GM21717 (cell line): ENCODE results near the gene DLEC1.
"Not testable (repeated sequence)": the region's sequence is repeated elsewhere in the genome, so short reads cannot be mapped to it uniquely, and the experiment has no call there.

Experiments used
- ATAC-seq: cut with Tn5 transposase; IDR thresholded peaks from one replicate; pipeline ENCODE4 v1.9.1; 2021; ENCODE audit warnings: mild to moderate bottlenecking, moderate library complexity; ENCODE audit not compliant: unreplicated experiment

Gene DLEC1

DNA sequence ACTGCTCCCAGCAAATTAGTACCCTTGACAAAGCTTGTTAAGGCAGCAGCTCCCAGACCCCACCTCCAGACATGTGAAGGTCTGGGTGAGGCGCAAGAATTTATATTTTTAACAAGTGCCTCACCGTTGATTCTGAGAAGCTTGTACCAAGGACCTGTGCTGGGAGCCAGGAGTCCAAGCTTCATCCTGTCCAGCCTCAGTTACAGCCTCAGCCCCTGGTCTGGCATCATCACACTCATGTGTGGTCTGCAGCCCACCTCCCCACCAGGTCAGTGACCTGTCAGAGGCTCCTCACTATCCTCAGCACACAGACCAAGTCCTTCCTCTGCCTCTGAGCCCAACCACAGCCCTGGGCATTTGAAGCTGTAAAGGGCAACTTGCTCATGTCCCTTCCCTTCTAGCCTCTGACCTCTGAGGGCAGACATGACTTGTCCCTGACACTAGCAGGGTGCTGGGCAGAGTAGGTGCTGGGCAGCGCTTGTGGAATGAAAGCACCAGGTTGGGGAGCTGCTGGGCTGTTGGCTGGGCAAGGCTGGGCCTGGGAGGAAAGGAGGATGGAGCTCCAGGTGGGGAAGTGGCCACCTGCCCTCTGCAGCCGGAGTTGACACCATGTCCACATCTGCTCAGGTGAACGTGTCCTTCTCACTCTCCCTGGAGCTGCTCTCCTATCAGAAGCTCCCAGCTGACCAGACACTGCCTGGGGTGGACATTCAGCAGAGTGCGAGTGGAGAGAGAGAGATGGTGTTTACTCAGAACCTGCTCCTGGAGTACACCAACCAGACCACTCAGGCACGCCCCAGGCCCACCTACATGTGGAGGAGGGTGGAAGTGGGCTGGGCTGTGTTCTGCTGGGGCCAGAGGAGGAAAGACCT lies 81.0 kb downstream of the DLEC1 start:
- ATAC-seq: no peak

DNA sequence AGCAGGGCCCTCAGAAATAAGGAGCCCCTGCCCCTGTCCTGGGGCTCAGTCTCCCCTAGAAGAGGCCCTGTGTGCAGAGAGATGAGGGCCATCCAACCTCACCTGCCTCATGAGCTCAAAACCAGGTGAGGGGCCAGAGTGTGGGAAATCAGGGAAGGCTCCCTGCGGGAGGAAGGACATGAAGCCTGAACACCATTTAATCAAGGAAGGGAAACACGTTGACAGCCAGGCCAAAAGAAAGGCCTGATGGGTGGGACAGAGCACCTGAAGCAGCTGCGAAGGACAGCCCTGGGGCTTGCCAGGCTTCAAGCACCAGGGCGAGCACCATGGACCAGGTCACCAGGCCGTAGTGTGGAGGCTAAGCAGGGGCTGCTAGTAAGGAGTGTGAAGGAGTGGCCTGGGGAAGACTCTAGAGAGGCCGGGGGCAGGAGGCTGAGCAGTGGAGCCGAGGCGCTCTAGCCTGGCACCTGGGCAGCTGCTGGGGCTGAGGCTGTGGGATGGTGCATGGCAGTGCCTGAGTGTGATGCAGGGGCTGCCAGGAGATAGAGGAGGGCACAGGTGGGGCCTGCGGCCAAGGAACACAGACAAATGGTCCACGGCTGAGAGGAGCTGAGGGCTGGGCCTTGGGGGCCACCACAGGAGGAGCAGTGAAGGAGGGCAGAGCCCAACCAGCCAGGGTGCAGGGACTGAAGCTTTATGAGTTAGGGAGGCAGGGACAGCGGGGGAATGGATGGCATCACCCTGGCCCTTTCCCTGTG lies 81.9 kb downstream of the DLEC1 start:
- no peak for ATAC-seq

DNA sequence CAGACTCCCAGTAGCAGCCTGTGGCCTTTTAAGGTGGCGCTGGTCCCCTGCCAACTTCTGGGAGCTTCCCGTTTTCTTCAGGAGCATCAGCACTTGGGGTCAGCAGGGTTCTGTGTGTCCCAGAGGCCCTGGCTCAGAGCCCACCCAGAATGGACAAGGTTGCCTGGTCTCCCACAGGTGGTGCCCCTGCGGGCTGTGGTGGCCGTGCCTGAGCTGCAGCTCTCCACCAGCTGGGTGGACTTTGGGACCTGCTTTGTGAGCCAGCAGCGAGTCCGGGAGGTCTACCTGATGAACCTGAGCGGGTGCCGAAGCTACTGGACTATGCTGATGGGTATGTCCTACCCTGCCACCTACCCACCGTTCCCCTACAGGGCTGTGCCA lies 82.4 kb downstream of the DLEC1 start:
- ATAC-seq: no peak

DNA sequence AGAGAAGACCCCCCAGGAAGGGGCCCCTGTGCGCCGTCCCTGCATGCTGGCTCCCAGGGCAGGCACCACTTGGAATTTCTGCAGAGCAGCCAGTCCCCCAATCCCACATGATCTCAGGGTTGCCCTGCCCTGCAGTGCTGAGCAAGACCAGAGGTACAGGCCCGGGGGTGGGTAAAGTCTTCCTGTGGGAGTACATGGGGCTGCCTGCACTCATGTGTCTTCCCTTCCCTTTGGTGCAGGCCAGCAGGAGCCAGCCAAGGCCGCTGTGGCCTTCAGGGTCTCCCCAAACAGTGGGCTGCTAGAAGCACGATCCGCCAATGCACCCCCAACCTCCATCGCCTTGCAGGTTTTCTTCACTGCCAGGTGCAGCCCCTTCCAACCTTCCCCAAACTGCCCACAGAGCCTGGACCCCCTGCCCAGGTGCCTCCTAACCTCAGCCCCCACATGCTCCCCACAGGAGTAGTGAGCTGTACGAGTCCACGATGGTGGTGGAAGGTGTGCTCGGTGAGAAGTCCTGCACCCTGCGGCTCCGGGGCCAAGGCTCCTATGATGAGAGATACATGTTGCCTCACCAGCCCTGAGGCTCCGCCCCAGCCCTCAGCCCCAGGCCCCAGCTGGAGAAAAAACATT lies 82.9 kb downstream of the DLEC1 start:
- ATAC-seq: no peak

DNA sequence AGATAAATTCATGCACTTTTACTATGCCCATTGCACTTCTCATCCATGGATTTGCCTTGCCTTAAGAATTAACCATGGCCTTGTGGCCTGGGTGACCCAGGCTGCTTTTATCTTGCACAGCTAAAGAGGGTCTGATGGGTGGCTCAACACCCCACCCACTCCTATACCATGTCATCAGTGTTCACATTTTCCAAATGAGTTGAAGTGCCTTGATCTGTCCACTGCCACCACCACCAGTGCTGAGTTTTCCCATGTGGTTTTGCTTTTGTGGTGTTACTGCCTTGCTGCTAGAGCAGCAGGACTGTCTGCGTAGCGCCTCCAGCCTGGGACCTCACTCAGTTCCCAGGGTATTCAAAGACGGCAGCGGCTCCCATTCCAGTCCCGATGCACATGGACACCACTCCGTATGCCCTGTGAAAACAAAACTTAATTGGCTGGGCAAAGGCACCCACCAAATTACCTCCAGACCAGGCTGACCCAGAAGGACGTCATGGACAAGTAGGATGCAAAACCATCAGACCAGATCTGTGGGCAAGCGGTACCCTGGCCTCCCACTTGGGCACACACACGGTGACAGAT lies 83.8 kb downstream of the DLEC1 start:
- ATAC-seq: no peak

DNA sequence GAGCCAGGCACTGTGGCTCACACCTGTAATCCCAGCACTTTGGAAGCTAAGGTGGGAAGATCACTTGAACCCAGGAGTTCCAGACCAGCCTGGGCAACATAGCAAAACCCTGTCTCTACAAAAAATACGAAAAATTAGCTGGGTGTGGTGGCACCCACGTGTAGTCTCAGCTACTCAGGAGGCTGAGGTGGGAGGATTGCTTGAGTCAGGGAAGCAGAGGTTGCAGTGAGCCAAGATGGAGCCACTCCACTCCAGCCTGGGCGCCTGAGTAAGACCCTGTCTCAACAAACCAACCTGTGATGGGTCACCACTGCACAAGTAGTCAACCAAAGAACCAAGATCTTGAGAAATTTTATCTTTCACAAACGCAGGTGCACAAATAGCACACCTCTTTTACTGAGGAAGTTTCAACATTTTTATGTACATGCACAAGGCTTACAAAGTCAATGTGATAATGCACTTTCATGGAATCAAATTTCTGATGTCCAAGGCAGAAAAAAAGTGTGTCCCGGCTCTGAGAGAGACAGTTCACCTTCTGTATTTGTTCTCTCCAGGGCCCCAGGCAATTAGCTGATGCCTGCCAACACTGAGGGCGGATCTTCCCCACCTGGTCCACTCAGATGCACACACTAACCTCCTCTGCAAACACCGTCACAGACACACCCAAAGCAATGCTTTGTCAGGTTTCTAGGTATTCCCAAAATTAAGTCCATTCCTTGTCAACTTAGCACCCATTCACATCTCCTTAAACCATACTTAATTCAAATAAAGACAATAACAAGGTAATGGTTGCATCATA lies 85.5 kb downstream of the DLEC1 start:
- ATAC-seq: no peak

DNA sequence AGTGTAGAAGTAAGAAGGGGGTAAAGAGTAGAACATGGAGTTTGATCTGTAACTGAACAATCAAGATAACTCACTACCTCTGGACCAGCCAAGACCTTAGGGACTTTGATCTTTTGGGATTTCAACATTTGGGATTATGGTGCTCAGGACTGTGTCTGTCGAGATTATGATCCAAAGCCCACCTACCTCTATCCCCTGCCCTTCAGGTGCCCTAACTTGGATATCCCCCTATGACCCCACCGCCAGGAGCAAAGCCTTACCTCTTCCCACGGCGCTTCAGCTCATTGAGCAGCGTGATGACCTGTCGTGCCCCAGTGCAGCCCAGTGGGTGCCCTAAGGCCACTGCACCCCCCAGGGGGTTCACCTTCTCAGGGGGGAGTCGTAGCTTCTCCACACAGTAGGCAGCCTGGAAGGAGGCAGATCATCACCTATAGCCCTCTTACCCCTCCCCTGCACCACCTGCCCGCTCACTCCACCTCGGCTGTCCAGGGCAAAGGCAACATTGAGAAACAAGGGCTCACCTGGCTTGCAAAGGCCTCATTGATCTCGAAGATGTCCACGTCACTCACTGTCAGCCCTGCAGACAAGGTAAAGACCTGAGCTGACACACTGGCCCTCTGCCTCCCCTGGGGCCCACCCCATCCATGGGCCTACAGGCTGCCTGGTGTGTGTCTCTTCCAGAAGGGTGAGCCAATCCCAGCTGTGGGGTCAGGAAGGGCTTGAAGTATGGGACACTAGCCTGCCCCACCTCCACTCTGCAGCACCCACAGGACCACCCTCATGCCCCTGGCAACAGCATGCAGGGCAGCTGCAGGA lies 86.5 kb downstream of the DLEC1 start:
- ATAC-seq: no peak

DNA sequence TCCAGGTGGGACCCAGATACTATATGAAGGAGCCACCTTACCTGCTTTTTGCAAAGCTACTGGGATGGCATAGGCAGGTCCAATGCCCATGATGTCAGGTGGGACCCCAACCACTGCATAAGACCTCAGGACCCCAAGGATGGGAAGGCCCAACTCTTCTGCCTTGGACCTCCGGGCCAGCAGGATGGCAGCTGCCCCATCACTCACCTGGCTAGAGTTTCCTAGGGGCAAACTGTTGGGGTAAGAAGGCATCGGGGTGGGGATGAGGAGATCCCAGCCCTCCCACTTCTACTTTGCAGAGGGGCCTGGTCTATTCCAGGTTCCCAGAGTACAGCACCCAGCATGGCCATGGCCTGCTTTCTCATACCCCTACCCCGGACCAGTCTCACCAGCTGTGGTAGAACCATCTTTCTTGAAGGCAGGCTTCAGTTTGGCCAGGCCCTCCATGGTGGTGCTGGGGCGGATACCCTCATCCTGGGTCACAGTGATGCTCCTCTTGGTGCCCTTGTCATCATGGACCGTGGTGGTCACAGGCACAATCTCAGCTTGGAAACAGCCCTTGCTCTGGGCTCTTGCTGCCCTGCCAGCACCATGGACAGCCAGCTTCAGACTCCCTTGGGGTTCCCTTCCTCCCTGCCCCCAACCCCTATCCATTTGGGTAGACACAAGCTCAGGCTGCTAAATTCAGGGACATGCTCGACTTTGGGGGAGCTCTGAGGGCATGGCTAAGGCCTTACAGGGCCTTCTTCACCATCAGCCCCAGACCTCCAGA lies 87.3 kb downstream of the DLEC1 start:
- ATAC-seq: no peak

DNA sequence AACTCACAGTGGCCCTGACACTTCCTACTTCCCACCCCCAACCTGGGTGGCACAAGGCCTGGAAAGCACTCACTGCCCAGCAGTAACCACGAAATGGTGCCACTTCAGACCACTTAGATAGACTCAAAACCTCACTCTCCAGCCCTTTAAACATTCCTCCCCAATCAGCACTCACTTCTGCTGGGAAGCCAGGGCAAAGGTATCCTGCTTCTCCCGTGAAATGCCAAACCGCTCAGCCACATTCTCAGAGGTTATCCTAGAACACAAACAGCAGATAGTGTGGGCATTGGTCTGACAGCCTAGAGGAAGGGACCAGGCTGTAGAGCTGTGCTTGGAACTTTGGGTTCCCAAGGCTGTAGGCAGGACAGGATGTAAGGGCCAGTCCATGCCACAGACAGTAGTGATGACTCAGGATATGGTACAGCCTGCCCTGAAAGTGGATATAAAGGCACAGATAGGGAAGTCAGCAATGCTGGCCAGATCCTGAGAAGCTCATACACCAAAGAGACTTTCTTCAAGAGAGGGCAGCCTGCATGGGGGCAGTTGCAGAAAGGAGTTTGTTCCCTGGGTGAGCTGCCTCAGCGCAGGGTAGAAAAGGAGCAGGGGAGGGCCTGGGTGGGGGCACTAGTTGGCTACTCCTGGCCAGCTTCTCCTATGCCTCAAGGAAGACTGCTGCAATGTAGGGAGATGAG lies 88.7 kb downstream of the DLEC1 start:
- ATAC-seq: no peak

DNA sequence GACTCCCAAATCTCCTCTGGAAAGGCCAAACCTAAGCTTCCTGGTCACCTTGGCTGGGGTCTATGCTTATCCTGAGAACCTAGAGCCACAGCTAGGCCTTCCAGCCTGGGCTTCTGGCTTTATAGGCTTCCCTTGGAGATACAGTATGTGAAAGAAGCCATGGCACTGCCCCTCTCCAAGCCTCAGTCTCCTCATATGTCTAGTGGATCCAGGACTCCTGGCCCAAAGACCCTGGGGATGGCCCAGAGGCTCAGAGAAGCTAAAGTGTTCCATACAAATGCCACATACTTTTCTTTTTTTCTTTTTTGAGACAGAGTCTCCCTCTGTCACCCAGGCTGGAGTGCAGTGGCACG lies 89.3 kb downstream of the DLEC1 start:
- no peak for ATAC-seq

DNA sequence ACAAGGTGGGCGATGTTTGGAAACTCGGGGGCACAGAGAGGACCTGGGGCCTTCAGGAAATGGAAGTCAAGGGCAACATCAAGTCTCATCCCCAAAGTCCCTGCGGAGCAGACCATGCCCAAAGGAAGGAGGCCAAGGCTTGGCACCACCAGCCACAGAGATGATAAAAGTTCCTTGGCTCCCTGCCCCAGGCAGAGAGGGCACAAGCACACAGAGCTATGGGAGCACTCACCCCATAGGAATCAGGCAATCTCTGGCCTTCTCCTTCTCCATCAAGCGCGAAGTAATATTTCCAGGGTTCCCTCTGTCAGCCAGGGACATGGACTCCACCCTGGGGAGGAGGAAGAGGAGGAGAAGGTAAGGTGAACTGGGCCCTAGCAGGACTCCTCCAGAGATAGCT lies 90.0 kb downstream of the DLEC1 start:
- ATAC-seq: no peak

DNA sequence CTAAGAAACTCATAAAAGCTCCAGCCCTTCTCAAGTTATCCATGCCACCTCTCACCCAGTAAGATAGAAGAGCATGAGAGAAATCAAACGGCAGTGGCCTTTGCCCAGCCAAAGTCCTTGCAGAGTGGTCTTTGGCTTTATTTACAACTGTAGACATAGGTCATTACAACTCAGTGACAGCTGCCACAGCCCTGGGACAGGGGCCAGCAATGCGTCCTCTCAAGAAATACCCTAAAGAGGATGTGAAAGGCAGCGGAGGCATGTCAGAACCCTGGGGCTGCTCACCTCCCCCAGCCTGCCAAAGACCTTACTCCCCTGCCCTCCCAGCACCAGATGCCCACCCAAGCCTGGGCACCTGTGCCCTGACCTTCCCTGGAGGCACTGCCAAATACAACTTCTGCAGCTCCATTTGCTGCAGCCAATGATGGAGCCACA lies 91.6 kb downstream of the DLEC1 start:
- ATAC-seq: no peak

DNA sequence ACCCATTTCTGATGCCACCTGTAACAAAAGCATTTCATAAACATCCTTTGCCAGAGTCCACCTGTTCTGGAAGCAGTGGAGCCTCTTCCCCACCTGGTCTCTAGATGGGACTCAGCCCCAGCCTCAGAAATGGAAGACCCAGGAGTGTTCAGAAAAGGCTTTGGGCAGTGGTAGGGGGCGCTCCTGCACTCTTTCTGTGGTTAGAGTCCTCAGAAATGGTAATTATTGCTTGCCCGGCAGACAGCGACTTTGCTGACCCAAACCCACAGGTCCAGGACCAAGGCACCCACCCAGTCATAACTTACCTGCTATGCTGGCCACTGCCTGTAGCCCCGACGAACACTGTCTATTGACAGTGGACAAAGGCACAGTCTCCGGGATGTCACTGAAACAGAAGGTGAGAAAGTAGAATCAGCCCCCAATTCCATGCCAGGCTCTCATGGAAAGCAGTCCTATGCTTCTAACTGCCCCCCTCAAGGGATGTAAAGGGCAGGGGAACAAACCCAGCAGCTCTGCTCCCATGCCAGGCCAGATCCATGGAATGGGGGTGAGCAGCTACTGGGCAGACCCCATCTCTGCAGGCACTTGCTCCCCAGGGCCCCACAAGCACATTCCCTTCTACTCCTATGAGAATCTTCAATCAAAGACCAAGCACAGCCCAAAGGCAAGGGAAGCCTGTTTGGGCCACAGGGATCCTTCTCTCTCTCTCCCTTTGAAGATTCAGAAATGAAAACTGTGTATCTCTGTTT lies 92.8 kb downstream of the DLEC1 start:
- no peak for ATAC-seq

DNA sequence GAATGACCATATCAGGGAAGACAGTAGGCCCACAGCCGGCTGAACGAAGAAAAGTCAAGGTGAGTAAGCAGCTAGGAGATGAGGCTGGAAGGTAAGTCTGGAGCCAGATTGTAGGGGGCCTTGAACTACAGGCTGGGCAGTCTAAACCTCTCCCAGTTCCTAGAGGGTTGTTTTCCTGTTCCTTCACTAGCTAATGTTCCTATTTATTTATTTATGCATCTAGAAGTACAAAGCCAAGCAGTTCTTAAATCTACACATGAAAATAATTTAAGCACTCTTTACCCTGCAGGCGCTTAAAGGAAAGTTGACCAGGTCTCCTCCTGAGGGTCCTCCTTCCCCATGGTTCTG lies 94.2 kb downstream of the DLEC1 start:
- ATAC-seq: no peak

DNA sequence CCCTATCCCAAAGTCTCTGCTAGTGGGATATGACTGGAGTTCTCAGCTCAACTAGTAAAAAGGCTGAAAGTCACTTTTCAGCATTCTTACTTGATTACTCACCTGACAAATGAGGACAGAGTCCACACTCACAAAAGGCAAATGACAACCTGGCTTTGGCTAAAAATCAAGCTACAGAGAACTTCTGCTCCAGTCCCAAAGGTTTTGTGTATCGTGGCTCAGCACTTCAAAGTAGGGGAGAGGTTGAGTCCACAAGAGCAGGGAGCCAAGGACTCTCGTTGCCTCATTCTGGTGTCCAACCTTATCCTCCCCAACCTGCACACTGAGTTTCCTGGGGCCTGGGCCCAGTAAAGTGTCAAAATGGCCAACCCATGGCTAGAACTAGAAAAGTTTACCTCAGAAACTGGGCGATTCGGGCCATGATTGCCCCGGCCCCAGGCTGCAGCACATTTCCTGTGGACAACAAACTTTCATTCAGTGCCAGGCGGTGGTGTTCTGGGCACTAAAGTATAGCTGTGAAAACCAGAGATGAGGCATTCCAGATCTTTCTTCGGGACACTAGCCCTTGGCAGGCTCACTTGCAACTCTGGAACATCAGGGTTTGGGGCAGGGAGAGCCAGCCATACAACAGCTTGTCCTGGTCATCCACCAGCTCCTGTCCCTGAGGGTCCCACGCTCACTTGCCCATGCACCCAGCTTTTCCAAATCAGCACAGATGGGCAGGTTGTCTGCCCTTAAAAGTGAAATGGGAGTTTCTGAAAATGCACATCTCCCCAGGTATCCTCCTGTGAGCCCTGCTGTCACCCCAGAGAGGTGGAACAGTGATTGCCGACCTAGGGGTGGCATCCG lies 94.8 kb downstream of the DLEC1 start:
- no peak for ATAC-seq

DNA sequence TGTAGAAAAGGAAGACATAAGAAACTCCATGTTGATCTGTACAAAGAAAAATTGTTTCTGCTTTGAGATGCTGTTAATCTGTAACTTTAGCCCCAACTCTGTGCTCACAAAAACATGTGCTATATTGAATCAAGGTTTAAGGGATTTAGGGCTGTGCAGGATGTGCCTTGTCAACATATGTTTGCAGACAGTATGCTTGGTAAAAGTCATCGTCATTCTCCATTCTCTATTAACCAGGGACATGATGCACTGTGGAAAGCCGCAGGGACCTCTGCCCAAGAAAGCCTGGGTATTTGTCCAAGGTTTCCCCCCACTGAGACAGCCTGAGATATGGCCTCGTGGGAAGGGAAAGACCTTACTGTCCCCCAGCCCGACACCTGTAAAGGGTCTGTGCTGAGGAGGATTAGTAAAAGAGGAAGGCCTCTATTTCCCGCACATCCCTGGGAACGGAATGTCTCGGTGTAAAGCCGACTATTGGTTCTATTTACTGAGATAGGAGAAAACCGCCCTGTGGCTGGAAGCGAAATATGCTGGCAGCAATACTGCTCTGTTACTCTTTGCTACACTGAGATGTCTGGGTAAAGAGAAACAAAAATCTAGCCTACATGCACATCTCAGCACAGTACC lies 95.6 kb downstream of the DLEC1 start:
- not testable (repeated sequence) for ATAC-seq
